ENCODE results near the gene UMAD1. TPM values are rescaled to one million over a fixed set of nuclear protein-coding genes. Genes with fewer than 3 reads are reported as not detected.

UMAD1 gene
- total RNA-seq, 4 donors from 2014 or later, result 9.4 to 17.8 (median 12.1) TPM

- no peak for TF ChIP-seq CTCF (IDR thresholded peaks at IDR 0.05; ENCODE audit: low read depth)
These were observed 62.3 kb downstream of the UMAD1 start for GRCh38 chr7:7702826-7703225.

GRCh38 chr7:7703427-7703826 is 62.9 kb downstream of the UMAD1 start:
- no peak for TF ChIP-seq CTCF (IDR thresholded peaks at IDR 0.05; ENCODE audit: low read depth)

- no peak for TF ChIP-seq CTCF (IDR thresholded peaks at IDR 0.05; ENCODE audit: low read depth)
These were observed 64.3 kb downstream of the UMAD1 start for GRCh38 chr7:7704867-7705266.

- TF ChIP-seq CTCF (IDR thresholded peaks at IDR 0.05; ENCODE audit: low read depth), result no peak
These were observed 64.8 kb downstream of the UMAD1 start for GRCh38 chr7:7705318-7705717.

GRCh38 chr7:7706101-7706511 is 65.6 kb downstream of the UMAD1 start:
- no peak for TF ChIP-seq CTCF (IDR thresholded peaks at IDR 0.05; ENCODE audit: low read depth)

- no peak for TF ChIP-seq CTCF (IDR thresholded peaks at IDR 0.05; ENCODE audit: low read depth)
These were observed 66.1 kb downstream of the UMAD1 start for GRCh38 chr7:7706556-7707172.

GRCh38 chr7:7707246-7707645 is 66.7 kb downstream of the UMAD1 start:
- TF ChIP-seq CTCF (IDR thresholded peaks at IDR 0.05; ENCODE audit: low read depth), result no peak
